ENCODE results near the gene ESR2.

ESR2 gene

GRCh38 chr14:64265222-64265621 lies 28.9 kb downstream of the ESR2 start:
- DNase-seq, result no peak

GRCh38 chr14:64260418-64260817 lies 33.8 kb downstream of the ESR2 start:
- DNase-seq, result no peak

- no peak for DNase-seq
Observed at GRCh38 chr14:64255756-64256155, 38.4 kb downstream of the ESR2 start.

- no peak for DNase-seq
Observed at GRCh38 chr14:64253672-64254071, 40.5 kb downstream of the ESR2 start.

- no peak for DNase-seq
Observed at GRCh38 chr14:64249363-64249762, 44.8 kb downstream of the ESR2 start.

GRCh38 chr14:64248689-64249088 lies 45.5 kb downstream of the ESR2 start:
- DNase-seq, result no peak

- no peak for DNase-seq
Observed at GRCh38 chr14:64247195-64247594, 47.0 kb downstream of the ESR2 start.

- no peak for DNase-seq
Observed at GRCh38 chr14:64246688-64247087, 47.5 kb downstream of the ESR2 start.

GRCh38 chr14:64245491-64245890 lies 48.7 kb downstream of the ESR2 start:
- no peak for DNase-seq

GRCh38 chr14:64244279-64244678 lies 49.9 kb downstream of the ESR2 start:
- no peak for DNase-seq

- no peak for DNase-seq
Observed at GRCh38 chr14:64238631-64239030, 55.5 kb downstream of the ESR2 start.

- DNase-seq, result no peak
Observed at GRCh38 chr14:64238049-64238448, 56.1 kb downstream of the ESR2 start.

- no peak for DNase-seq
Observed at GRCh38 chr14:64235652-64236640, 58.2 kb downstream of the ESR2 start.

- no peak for DNase-seq
Observed at GRCh38 chr14:64234877-64235651, 59.1 kb downstream of the ESR2 start.

- no peak for DNase-seq
Observed at GRCh38 chr14:64233531-64234190, 60.5 kb downstream of the ESR2 start.

- no peak for DNase-seq
Observed at GRCh38 chr14:64232944-64233343, 61.2 kb downstream of the ESR2 start.

- DNase-seq, result peak; percentile 76
Observed at GRCh38 chr14:64232095-64232838, 61.9 kb downstream of the ESR2 start.

- DNase-seq, result no peak
Observed at GRCh38 chr14:64229489-64229888, 64.7 kb downstream of the ESR2 start.

GRCh38 chr14:64227856-64228255 lies 66.3 kb downstream of the ESR2 start:
- DNase-seq, result no peak

GRCh38 chr14:64225151-64225757 lies 68.9 kb downstream of the ESR2 start:
- DNase-seq, result no peak

GRCh38 chr14:64221391-64222003 lies 72.7 kb downstream of the ESR2 start:
- no peak for DNase-seq

- no peak for DNase-seq
Observed at GRCh38 chr14:64220466-64220865, 73.7 kb downstream of the ESR2 start.
